Measurements from ENCODE around the gene GRID1. TPM values are rescaled to one million over a fixed set of nuclear protein-coding genes. Genes with fewer than 3 reads are reported as not detected.

GRID1 gene
- total RNA-seq, 1 experiment from 2014 or later = 0.37 TPM

DNA sequence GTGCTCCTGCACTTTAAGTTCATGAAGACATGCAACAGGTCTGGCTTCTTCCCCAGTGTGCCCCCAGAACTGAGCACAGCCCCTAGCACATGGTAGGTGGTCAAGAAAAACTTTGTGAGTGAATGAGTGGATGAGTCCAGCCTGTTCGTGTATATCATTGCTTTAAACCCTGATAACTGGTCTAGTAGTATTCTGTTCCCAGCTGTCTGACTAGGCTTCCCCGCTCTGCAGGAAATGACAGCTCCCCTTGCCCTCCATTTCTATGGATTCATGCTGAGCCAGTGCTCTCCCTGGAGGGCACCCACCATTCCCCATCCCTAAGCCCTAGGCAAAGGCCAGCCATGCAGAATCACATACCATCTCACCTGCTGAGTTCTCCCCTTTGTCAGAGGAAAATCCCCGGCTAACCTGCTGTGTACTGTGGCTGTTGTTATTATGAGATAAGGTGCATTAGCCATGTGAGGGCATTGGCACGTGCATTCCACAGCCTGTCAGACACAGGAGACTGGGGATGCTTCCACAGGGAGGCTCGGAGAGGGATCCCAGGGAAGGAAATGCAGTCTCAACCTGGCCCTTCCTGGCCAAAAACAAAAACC is 698.9 kb downstream of the GRID1 start:
- H3K27me3 Mint-ChIP-seq (ENCODE audit: low read depth) = no peaks in the 10 kb centered on the region
- CTCF ChIA-PET = no interaction called here
- POLR2A ChIA-PET = no interaction called here
- H3K4me1 Mint-ChIP-seq = peaks cover 16% of the 10 kb centered on the region
- no peak overlapping the region for H3K4me3 Mint-ChIP-seq
- H3K27ac Mint-ChIP-seq = no peak overlapping the region
- ATAC-seq (peak; percentile 86), DNase-seq (ENCODE audit: low spot score) (peak; percentile 11)
- H3K36me3 Mint-ChIP-seq = peaks cover 5% of the 10 kb centered on the region
- peaks cover 22% of the 10 kb centered on the region for H3K9me3 Mint-ChIP-seq
- TF ChIP-seq JAZF1 (CRISPR knock-in tag; IDR thresholded peaks at IDR 0.05) (no peak), NR2C2 (CRISPR knock-in tag; IDR thresholded peaks at IDR 0.05) (no peak), ZNF423 (CRISPR knock-in tag; IDR thresholded peaks at IDR 0.05) (peak; percentile 98), GTF2I (CRISPR knock-in tag; conservative IDR thresholded peaks at IDR 0.05) (no peak), TEAD1 (CRISPR knock-in tag; IDR thresholded peaks at IDR 0.05) (peak; percentile 88), NFE2L1 (CRISPR knock-in tag; IDR thresholded peaks at IDR 0.05) (no peak), RORB (CRISPR knock-in tag; IDR thresholded peaks at IDR 0.05) (no peak), CREM (CRISPR knock-in tag; IDR thresholded peaks at IDR 0.05) (no peak), ETV6 (CRISPR knock-in tag; IDR thresholded peaks at IDR 0.05) (0 out of 2 replicates have a peak, but pooled peaks have one; percentile 42), JUN (CRISPR knock-in tag; IDR thresholded peaks at IDR 0.05) (no peak), ZNF671 (CRISPR knock-in tag; IDR thresholded peaks at IDR 0.05) (no peak), NFYB (CRISPR knock-in tag; conservative IDR thresholded peaks at IDR 0.05; ENCODE audit: low read depth) (no peak), CREB1 (CRISPR knock-in tag; IDR thresholded peaks at IDR 0.05) (no peak), RELA (CRISPR knock-in tag; IDR thresholded peaks at IDR 0.05; ENCODE audit: borderline replicate concordance) (no peak), SP1 (CRISPR knock-in tag; conservative IDR thresholded peaks at IDR 0.05) (peak; percentile 34; the same call in 1 of the 2 replicates), ZBTB21 (CRISPR knock-in tag; IDR thresholded peaks at IDR 0.05; ENCODE audit: borderline replicate concordance) (no peak), PRRX2 (CRISPR knock-in tag; IDR thresholded peaks at IDR 0.05) (no peak), ATF1 (CRISPR knock-in tag; IDR thresholded peaks at IDR 0.05) (no peak)
- TF ChIP-seq, protein P1, sequence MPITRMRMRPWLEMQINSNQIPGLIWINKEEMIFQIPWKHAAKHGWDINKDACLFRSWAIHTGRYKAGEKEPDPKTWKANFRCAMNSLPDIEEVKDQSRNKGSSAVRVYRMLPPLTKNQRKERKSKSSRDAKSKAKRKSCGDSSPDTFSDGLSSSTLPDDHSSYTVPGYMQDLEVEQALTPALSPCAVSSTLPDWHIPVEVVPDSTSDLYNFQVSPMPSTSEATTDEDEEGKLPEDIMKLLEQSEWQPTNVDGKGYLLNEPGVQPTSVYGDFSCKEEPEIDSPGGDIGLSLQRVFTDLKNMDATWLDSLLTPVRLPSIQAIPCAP (CRISPR knock-in tag; IDR thresholded peaks at IDR 0.05) = no peak
- TF ChIP-seq, protein P2, sequence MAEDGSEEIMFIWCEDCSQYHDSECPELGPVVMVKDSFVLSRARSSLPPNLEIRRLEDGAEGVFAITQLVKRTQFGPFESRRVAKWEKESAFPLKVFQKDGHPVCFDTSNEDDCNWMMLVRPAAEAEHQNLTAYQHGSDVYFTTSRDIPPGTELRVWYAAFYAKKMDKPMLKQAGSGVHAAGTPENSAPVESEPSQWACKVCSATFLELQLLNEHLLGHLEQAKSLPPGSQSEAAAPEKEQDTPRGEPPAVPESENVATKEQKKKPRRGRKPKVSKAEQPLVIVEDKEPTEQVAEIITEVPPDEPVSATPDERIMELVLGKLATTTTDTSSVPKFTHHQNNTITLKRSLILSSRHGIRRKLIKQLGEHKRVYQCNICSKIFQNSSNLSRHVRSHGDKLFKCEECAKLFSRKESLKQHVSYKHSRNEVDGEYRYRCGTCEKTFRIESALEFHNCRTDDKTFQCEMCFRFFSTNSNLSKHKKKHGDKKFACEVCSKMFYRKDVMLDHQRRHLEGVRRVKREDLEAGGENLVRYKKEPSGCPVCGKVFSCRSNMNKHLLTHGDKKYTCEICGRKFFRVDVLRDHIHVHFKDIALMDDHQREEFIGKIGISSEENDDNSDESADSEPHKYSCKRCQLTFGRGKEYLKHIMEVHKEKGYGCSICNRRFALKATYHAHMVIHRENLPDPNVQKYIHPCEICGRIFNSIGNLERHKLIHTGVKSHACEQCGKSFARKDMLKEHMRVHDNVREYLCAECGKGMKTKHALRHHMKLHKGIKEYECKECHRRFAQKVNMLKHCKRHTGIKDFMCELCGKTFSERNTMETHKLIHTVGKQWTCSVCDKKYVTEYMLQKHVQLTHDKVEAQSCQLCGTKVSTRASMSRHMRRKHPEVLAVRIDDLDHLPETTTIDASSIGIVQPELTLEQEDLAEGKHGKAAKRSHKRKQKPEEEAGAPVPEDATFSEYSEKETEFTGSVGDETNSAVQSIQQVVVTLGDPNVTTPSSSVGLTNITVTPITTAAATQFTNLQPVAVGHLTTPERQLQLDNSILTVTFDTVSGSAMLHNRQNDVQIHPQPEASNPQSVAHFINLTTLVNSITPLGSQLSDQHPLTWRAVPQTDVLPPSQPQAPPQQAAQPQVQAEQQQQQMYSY (CRISPR knock-in tag; IDR thresholded peaks at IDR 0.05) = no peak
- TF ChIP-seq, protein P3, sequence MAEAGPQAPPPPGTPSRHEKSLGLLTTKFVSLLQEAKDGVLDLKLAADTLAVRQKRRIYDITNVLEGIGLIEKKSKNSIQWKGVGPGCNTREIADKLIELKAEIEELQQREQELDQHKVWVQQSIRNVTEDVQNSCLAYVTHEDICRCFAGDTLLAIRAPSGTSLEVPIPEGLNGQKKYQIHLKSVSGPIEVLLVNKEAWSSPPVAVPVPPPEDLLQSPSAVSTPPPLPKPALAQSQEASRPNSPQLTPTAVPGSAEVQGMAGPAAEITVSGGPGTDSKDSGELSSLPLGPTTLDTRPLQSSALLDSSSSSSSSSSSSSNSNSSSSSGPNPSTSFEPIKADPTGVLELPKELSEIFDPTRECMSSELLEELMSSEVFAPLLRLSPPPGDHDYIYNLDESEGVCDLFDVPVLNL (CRISPR knock-in tag; IDR thresholded peaks at IDR 0.05; ENCODE audit: borderline replicate concordance, low read depth) = no peak
- TF ChIP-seq, protein P4, sequence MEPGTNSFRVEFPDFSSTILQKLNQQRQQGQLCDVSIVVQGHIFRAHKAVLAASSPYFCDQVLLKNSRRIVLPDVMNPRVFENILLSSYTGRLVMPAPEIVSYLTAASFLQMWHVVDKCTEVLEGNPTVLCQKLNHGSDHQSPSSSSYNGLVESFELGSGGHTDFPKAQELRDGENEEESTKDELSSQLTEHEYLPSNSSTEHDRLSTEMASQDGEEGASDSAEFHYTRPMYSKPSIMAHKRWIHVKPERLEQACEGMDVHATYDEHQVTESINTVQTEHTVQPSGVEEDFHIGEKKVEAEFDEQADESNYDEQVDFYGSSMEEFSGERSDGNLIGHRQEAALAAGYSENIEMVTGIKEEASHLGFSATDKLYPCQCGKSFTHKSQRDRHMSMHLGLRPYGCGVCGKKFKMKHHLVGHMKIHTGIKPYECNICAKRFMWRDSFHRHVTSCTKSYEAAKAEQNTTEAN (CRISPR knock-in tag; IDR thresholded peaks at IDR 0.05) = no peak
- TF ChIP-seq, protein P5, sequence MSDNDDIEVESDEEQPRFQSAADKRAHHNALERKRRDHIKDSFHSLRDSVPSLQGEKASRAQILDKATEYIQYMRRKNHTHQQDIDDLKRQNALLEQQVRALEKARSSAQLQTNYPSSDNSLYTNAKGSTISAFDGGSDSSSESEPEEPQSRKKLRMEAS (CRISPR knock-in tag; IDR thresholded peaks at IDR 0.05) = 0 out of 2 replicates have a peak, but pooled peaks have one; percentile 28
- TF ChIP-seq, protein P6, sequence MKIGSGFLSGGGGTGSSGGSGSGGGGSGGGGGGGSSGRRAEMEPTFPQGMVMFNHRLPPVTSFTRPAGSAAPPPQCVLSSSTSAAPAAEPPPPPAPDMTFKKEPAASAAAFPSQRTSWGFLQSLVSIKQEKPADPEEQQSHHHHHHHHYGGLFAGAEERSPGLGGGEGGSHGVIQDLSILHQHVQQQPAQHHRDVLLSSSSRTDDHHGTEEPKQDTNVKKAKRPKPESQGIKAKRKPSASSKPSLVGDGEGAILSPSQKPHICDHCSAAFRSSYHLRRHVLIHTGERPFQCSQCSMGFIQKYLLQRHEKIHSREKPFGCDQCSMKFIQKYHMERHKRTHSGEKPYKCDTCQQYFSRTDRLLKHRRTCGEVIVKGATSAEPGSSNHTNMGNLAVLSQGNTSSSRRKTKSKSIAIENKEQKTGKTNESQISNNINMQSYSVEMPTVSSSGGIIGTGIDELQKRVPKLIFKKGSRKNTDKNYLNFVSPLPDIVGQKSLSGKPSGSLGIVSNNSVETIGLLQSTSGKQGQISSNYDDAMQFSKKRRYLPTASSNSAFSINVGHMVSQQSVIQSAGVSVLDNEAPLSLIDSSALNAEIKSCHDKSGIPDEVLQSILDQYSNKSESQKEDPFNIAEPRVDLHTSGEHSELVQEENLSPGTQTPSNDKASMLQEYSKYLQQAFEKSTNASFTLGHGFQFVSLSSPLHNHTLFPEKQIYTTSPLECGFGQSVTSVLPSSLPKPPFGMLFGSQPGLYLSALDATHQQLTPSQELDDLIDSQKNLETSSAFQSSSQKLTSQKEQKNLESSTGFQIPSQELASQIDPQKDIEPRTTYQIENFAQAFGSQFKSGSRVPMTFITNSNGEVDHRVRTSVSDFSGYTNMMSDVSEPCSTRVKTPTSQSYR (CRISPR knock-in tag; IDR thresholded peaks at IDR 0.05) = no peak
- TF ChIP-seq, protein P7, sequence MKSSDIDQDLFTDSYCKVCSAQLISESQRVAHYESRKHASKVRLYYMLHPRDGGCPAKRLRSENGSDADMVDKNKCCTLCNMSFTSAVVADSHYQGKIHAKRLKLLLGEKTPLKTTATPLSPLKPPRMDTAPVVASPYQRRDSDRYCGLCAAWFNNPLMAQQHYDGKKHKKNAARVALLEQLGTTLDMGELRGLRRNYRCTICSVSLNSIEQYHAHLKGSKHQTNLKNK (CRISPR knock-in tag; IDR thresholded peaks at IDR 0.05) = no peak

Measured in WTC11 (cell line).